Transverse colon (tissue), 4 donors: ENCODE results near the gene PPP1R9B.

Source experiments
- CTCF ChIP-seq, 5 experiments: fragments of 200-600 bp in 3 of 5; fragments of 450-650 bp in 2 of 5; sonication (generic) in 3 of 5; IDR thresholded peaks; 1 replicate in 2 of 5; 2 replicates in 3 of 5; pipeline ENCODE4 v1.5.1; 2016 to 2017; ENCODE audit warnings: antibody characterized with exemption in 5 of 5, inconsistent platforms in 3 of 5, mild to moderate bottlenecking in 2 of 5, moderate library complexity in 1 of 5
- POLR2A ChIP-seq: fragments of 450-650 bp; IDR thresholded peaks from one replicate; pipeline ENCODE4 v1.6.1; 2016; ENCODE audit warnings: antibody characterized with exemption, mild to moderate bottlenecking, moderate library complexity
- POLR2AphosphoS5 ChIP-seq, 3 donors: sonication (generic); formaldehyde crosslinking; IDR thresholded peaks; one replicate each; pipeline ENCODE4 v1.6.1; 2016; ENCODE audit warnings: antibody characterized with exemption in 3 of 3

GRCh38 chr17:50173335-50173941 lies 23.0 kb upstream of the PPP1R9B start:
- TF ChIP-seq CTCF (IDR thresholded peaks at IDR 0.05) (no peak), POLR2A (no peak), POLR2AphosphoS5 (IDR thresholded peaks at IDR 0.05) (no peak)
